Adrenal gland (tissue), 5 donors: ENCODE measurements around the gene GALNT7.

ENCODE experiments used
- POLR2A ChIP-seq, 2 donors: fragments of 450-650 bp; IDR thresholded peaks; one replicate each; pipeline ENCODE4 v1.6.1; 2017; ENCODE audit warnings: antibody characterized with exemption in 2 of 2, mild to moderate bottlenecking in 2 of 2, moderate library complexity in 1 of 2
- TF ChIP-seq, protein P1 (sequence below), 6 experiments: fragments of 450-650 bp in 4 of 6; fragments of 200-600 bp in 2 of 6; sonication (generic) in 1 of 6; IDR thresholded peaks; 1 replicate in 5 of 6; 2 replicates in 1 of 6; pipeline versions ENCODE4 v1.5.1 to v1.8.0; 2016 to 2021; ENCODE audit warnings: antibody characterized with exemption in 6 of 6, mild to moderate bottlenecking in 2 of 6, moderate library complexity in 1 of 6
- donor health status: DM: no; HTN: no; CAD: no.

DNA sequence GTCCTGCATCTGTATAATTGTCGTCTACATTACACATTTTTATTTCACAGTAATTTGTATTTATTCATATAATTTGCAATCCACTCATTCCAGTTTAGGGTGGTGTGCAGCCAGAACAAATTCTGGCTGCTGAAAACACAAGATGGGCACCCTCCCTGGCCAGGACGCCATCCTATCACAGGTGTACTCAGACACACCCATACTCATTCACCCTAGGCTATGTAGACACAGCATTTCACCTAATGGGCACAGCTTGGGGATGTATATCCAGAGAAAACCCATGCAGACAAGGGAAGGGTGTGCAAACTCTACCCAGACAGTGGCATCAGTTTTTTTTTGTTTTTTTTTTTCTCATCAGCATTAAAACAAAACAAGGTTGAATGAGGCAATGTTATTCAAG, 92.4 kb downstream of the GALNT7 start:
- TF ChIP-seq, protein P1, sequence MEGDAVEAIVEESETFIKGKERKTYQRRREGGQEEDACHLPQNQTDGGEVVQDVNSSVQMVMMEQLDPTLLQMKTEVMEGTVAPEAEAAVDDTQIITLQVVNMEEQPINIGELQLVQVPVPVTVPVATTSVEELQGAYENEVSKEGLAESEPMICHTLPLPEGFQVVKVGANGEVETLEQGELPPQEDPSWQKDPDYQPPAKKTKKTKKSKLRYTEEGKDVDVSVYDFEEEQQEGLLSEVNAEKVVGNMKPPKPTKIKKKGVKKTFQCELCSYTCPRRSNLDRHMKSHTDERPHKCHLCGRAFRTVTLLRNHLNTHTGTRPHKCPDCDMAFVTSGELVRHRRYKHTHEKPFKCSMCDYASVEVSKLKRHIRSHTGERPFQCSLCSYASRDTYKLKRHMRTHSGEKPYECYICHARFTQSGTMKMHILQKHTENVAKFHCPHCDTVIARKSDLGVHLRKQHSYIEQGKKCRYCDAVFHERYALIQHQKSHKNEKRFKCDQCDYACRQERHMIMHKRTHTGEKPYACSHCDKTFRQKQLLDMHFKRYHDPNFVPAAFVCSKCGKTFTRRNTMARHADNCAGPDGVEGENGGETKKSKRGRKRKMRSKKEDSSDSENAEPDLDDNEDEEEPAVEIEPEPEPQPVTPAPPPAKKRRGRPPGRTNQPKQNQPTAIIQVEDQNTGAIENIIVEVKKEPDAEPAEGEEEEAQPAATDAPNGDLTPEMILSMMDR (IDR thresholded peaks at IDR 0.05) = no peak
- TF ChIP-seq POLR2A (IDR thresholded peaks at IDR 0.05) = no peak
